Measurements from ENCODE around the gene PLA2G3. TPM values are rescaled to one million over a fixed set of nuclear protein-coding genes. Genes with fewer than 3 reads are reported as not detected.

PLA2G3 gene
- total and polyA plus RNA-seq, 2 experiments from 2014 or later: 1.1 to 7.3 TPM

DNA sequence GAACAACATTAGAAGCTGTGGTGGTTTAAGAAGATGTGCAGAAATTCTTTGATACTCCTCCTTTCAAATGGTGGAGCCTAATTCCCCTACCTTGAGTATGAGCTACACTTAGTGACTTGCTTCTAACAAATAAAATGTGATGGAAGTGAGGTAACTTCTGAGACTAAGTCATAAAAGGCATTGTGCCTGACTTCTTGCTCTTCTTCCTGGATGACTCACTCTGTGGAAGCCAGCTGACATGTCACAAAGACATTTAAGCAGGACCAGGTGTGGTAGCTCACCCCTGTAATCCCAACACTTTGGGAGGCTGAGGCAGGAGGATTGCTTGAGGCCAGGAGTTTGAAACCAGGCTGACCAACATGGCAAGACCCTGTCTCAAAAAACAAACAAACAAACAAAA lies 3.9 kb upstream of the PLA2G3 start:
- peak in 1 of 2 donors; percentile 20 for DNase-seq (ENCODE audit: low read depth in 1 of 2, low spot score in 1 of 2)
- no peaks in the 10 kb centered on the region for H3K27me3 ChIP-seq
- H3K4me3 ChIP-seq: no peak overlapping the region
- H3K36me3 ChIP-seq: no peaks in the 10 kb centered on the region
- no peaks in the 10 kb centered on the region for H3K9me3 ChIP-seq (ENCODE audit: low read depth)
- peaks cover 6% of the 10 kb centered on the region for H3K4me1 ChIP-seq (ENCODE audit: low read depth)
- no peak overlapping the region for H3K27ac ChIP-seq
- TF ChIP-seq, protein P1, sequence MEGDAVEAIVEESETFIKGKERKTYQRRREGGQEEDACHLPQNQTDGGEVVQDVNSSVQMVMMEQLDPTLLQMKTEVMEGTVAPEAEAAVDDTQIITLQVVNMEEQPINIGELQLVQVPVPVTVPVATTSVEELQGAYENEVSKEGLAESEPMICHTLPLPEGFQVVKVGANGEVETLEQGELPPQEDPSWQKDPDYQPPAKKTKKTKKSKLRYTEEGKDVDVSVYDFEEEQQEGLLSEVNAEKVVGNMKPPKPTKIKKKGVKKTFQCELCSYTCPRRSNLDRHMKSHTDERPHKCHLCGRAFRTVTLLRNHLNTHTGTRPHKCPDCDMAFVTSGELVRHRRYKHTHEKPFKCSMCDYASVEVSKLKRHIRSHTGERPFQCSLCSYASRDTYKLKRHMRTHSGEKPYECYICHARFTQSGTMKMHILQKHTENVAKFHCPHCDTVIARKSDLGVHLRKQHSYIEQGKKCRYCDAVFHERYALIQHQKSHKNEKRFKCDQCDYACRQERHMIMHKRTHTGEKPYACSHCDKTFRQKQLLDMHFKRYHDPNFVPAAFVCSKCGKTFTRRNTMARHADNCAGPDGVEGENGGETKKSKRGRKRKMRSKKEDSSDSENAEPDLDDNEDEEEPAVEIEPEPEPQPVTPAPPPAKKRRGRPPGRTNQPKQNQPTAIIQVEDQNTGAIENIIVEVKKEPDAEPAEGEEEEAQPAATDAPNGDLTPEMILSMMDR (IDR thresholded peaks at IDR 0.05; ENCODE audit: low read depth, low read length): no peak

GRCh38 chr22:31143537-31143936 lies 3.2 kb upstream of the PLA2G3 start:
- Histone ChIP-seq H3K4me1 (ENCODE audit: low read depth) (peaks cover 6% of the 10 kb centered on the region), H3K36me3 (no peaks in the 10 kb centered on the region), H3K27me3 (no peaks in the 10 kb centered on the region), H3K4me3 (no peak overlapping the region), H3K27ac (no peak overlapping the region), H3K9me3 (ENCODE audit: low read depth) (no peaks in the 10 kb centered on the region)
- TF ChIP-seq, protein P1 (IDR thresholded peaks at IDR 0.05; ENCODE audit: low read depth, low read length): no peak
- DNase-seq (ENCODE audit: low read depth in 1 of 2, low spot score in 1 of 2): no peak

- peaks cover 6% of the 10 kb centered on the region for H3K4me1 ChIP-seq (ENCODE audit: low read depth)
- H3K27me3 ChIP-seq: no peaks in the 10 kb centered on the region
- DNase-seq (ENCODE audit: low read depth in 1 of 2, low spot score in 1 of 2): no peak
- TF ChIP-seq, protein P1 (IDR thresholded peaks at IDR 0.05; ENCODE audit: low read depth, low read length): no peak
- H3K4me3 ChIP-seq: no peak overlapping the region
- H3K9me3 ChIP-seq (ENCODE audit: low read depth): no peaks in the 10 kb centered on the region
- H3K27ac ChIP-seq: no peak overlapping the region
- no peaks in the 10 kb centered on the region for H3K36me3 ChIP-seq
Measured at GRCh38 chr22:31143038-31143437, 2.7 kb upstream of the PLA2G3 start.

- no peak for DNase-seq (ENCODE audit: low read depth in 1 of 2, low spot score in 1 of 2)
- H3K27me3 ChIP-seq: no peaks in the 10 kb centered on the region
- H3K9me3 ChIP-seq (ENCODE audit: low read depth): no peaks in the 10 kb centered on the region
- no peak overlapping the region for H3K4me3 ChIP-seq
- H3K4me1 ChIP-seq (ENCODE audit: low read depth): peaks cover 6% of the 10 kb centered on the region
- TF ChIP-seq, protein P1 (IDR thresholded peaks at IDR 0.05; ENCODE audit: low read depth, low read length): no peak
- no peak overlapping the region for H3K27ac ChIP-seq
- no peaks in the 10 kb centered on the region for H3K36me3 ChIP-seq
Measured at GRCh38 chr22:31142285-31142684, 2.0 kb upstream of the PLA2G3 start.

DNA sequence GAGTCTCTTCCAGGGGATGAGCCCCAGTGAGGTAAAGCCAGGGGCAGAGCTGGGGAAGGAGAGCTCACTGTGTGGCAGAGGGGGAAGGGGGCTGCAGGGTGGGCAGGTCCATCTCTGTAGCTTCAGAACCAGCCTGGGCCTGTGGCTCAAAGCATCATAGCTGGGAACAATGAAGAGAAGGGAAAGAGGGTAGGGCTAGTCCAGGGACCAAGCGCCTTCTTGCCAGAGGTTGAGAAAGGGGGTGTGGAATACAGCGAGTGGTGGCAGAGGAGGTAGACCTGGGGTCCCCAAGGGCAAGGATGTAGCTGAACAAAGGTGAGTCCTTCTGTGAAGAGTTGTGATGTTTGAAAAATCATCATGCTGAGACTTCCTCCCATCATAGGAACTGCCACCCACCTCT lies 1.2 kb upstream of the PLA2G3 start:
- TF ChIP-seq, protein P1 (IDR thresholded peaks at IDR 0.05; ENCODE audit: low read depth, low read length): no peak
- Histone ChIP-seq H3K4me1 (ENCODE audit: low read depth) (peaks cover 6% of the 10 kb centered on the region), H3K9me3 (ENCODE audit: low read depth) (no peaks in the 10 kb centered on the region), H3K4me3 (no peak overlapping the region), H3K36me3 (no peaks in the 10 kb centered on the region), H3K27me3 (no peaks in the 10 kb centered on the region), H3K27ac (no peak overlapping the region)
- no peak for DNase-seq (ENCODE audit: low read depth in 1 of 2, low spot score in 1 of 2)

GRCh38 chr22:31140746-31141145 lies 438 bp upstream of the PLA2G3 start:
- H3K27me3 ChIP-seq: no peaks in the 10 kb centered on the region
- no peak for DNase-seq (ENCODE audit: low read depth in 1 of 2, low spot score in 1 of 2)
- no peaks in the 10 kb centered on the region for H3K9me3 ChIP-seq (ENCODE audit: low read depth)
- TF ChIP-seq, protein P1 (IDR thresholded peaks at IDR 0.05; ENCODE audit: low read depth, low read length): no peak
- H3K4me3 ChIP-seq: no peak overlapping the region
- H3K27ac ChIP-seq: peak overlapping the region; percentile 32
- H3K4me1 ChIP-seq (ENCODE audit: low read depth): peaks cover 6% of the 10 kb centered on the region
- H3K36me3 ChIP-seq: no peaks in the 10 kb centered on the region
